GM19351 (cell line): ENCODE data around the gene SNU13.
"Not testable (repeated sequence)": the region's sequence is repeated elsewhere in the genome, so short reads cannot be mapped to it uniquely, and the experiment has no call there.

Source experiments
- ATAC-seq: cut with Tn5 transposase; IDR thresholded peaks from one replicate; pipeline ENCODE4 v1.9.1; 2021; ENCODE audit warnings: mild to moderate bottlenecking, moderate library complexity; ENCODE audit not compliant: unreplicated experiment

SNU13 gene

DNA sequence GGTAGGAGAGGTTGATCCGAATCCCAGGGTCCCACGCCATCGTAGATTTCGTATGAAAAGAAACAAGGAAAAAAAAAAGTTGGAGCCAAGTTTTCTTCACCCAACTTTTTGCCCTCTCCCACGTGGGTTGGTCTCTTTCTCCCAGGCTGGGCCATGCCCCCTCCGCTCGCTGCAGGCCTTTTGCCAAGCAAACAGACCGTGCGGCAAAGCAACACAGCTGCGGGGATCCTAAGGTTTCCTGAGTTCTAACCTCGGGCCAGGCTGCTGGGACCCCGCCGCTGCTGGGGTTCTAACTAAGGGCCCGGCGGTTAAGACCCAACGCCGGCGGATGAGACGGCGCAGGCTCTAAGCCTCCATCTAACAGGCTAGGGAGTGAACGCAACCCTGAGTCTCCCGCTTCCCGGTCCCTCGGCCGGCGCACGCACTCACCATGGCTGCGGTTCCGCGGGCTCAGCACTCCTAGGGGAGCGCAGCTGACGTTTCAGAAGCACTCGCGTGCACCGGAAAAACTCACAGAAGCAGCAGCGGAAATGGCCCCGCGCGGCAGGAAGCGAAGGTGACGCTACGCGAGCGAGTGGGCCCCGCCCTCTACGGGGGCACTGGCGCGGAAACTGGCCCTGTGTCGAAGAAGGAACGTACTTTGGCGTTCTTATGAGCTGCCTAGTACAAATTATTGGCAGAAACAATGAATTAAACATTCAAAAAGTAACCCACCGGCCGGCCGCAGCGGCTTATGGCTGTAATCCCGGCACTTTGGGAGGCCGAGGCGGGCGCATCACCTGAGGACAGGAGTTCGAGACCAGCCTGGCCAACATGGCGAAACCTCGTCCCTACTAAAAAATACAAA lies at the start of gene SNU13:
TSS of gene SNU13 (minus strand) at position 503 of the 847 bp plus-strand sequence. CDS start at position 432, 71 bp downstream.
- peak; percentile 77 for ATAC-seq

- not testable (repeated sequence) for ATAC-seq
These were observed 44.6 kb upstream of the SNU13 start for GRCh38 chr22:41733241-41733640.

- no peak for ATAC-seq
These were observed 43.6 kb upstream of the SNU13 start for GRCh38 chr22:41732096-41732772.

GRCh38 chr22:41731609-41732008 lies 42.9 kb upstream of the SNU13 start:
- no peak for ATAC-seq

DNA sequence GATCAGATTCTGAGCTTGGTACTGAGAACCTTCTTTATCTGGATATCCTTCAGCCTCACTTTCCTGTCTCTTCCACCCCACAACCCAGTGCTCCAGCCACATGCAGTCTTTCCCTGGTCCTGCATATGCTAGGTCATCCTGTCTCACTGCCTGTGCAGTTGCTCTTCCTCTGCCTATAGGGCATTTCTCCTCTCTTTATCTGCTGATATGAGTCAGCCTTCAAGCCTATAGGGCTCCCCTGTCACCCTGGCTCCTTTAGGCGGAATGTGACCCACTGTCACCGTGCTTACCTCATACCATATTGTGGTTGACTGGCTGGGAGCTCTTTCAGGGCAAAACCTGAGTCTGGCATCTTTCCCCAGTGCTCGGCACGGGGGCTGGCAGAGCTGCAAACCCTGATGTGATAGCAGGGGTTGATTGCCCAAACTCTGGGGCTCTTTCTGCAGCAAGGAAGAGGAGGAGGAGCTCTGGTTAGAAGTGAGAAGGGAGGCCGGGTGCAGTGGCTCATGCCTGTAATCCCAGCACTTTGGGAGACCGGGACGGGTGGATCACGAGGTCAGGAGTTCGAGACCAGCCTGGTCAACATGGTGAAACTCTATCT lies 36.9 kb upstream of the SNU13 start:
- ATAC-seq: no peak

DNA sequence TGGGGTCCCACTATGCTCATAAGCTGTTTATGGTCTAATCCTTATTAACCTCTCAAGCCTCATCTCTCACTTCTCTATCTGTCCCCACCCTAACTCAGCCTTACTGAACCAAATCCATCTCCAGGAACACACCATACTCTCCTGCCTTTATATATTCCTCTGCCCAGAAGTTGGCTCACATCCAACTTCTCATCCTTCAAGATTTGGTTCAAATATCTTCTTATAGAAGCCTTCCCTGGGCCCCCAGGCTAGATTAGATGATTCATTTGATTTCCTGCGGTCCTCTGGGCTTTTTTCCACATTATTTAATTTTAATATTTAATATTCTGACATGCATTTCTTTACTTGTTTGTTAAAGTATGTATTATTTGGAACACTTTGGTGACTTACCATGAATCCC lies 33.8 kb upstream of the SNU13 start:
- no peak for ATAC-seq

DNA sequence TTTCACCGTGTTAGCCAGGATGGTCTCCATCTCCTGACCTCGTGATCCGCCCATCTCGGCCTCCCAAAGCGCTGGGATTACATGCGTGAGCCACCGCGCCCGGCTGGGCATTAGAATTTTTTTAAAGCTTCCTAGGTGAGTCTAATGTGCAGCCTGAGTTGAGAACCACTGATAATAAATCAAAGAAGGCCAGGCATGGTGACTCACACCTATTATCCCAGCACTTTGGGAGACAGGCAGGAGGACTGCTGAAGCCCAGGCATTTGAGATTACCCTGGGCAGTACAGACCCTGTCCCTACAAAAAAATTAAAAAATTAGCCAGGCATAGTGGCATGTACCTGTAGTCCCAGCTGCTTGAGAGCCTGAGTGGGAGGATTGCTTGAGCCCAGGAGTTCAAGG lies 24.3 kb upstream of the SNU13 start:
- no peak for ATAC-seq

GRCh38 chr22:41709341-41709740 lies 20.7 kb upstream of the SNU13 start:
- ATAC-seq: no peak

DNA sequence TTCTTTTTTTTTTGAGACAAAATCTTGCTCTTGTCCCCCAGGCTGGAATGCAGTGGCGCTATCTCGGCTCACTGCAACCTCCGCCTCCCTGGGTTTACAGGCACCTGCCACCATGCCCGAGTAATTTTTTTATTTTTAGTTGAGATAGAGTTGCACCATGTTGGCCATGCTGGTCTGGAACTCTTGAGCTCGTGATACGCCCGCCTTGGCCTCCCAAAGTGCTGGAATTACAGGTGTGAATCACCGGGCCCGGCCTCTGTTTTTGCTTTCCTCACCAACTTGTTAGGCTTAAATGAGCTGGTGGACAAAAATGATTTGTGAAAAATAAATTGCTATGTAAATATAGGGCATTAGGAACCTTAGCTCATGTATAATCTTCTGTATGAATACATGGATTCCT lies 14.1 kb upstream of the SNU13 start:
- ATAC-seq: no peak

- no peak for ATAC-seq
These were observed 11.4 kb upstream of the SNU13 start for GRCh38 chr22:41700108-41700364.

GRCh38 chr22:41699264-41700107 lies 10.8 kb upstream of the SNU13 start, which contains the start of gene MEI1:
Gene MEI1 (plus strand): TSS chr22:41699503. CDS start chr22:41699539, 36 bp downstream.
- no peak for ATAC-seq

- ATAC-seq: no peak
These were observed 8.6 kb upstream of the SNU13 start for GRCh38 chr22:41697126-41697775.

- ATAC-seq: no peak
These were observed 8.0 kb upstream of the SNU13 start for GRCh38 chr22:41696703-41697102.

GRCh38 chr22:41695211-41695610 lies 6.5 kb upstream of the SNU13 start:
- ATAC-seq: no peak

DNA sequence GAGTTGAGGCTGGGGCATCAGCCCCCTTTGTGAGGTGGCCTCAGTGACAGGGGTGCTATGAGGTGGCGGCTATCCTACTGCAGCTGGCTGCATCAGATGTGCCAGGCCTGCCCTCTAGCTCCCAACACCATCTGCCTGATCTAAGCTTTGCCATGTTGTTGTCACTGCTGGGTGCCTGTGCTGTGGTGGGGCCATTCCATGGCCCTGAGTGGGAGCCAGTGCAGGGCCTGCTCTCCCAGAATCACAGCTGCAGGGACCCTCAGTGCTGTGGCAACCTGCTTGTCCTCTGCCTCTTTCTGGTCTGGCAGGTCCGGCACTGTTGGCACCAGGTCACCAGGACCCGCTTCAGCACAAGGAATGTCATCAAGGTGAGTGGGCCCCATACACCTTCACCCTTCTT lies 1.8 kb upstream of the SNU13 start:
- no peak for ATAC-seq

GRCh38 chr22:41687901-41688364 lies 734 bp downstream of the SNU13 start:
- no peak for ATAC-seq

DNA sequence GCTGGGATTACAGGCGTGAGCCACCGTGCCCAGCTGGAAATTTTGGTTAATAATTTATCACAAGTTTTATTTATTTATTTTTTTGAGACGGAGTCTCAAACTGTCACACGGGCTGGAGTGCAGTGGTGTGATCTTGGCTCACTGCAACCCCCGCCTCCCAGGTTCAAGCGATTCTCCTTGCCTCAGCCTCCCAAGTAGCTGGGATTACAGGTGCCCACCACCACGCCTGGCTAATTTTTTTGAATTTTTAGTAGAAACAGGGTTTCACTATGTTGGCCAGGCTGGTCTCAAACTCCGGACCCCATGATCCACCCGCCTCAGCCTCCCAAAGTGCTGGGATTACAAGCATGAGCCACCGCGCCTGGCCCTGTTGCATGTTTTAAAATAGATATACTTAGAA lies 1.8 kb downstream of the SNU13 start:
- not testable (repeated sequence) for ATAC-seq

GRCh38 chr22:41684194-41684593 lies 4.5 kb downstream of the SNU13 start:
- no peak for ATAC-seq

- no peak for ATAC-seq
These were observed 5.1 kb downstream of the SNU13 start for GRCh38 chr22:41683616-41684015.

DNA sequence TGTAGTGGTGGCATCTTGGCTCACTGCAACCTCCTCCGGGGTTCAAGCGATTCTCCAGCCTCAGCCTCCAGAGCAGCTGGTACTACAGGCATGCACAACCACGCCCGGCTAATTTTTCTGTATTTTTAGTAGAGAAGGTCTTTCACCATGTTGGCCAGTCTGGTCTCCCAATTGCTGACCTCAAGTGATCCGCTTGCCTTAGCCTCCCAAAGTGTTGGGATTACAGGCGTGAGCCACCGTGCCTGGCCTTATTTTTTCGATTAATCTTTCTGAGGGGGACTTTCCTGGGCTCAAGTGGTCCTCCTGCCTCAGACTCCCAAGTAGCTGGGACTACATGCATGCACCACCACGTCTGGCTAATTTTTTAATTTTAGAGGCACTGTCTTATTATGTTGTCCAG lies 5.6 kb downstream of the SNU13 start:
- no peak for ATAC-seq
